ENCODE measurements around the gene KIF4B. TPM values are rescaled to one million over a fixed set of nuclear protein-coding genes. Genes with fewer than 3 reads are reported as not detected.

KIF4B gene
- total and polyA plus RNA-seq, 2 of the 8 experiments (the other 6 are each of a cell fraction or from before 2014, with no cell fraction given) = 0.02 to 0.15 TPM

GRCh38 chr5:154968953-154969352 is 44.6 kb upstream of the KIF4B start (continued):
- TF ChIP-seq CTCF (IDR thresholded peaks at IDR 0.05; ENCODE audit: control extremely low read depth in 1 of 3, insufficient read depth in 1 of 3, low read depth in 1 of 3, low read length in 3 of 3) = no peak
- no peak for TF ChIP-seq HDAC2 (IDR thresholded peaks at IDR 0.05; ENCODE audit: borderline replicate concordance in 1 of 2, low read depth in 2 of 2, low read length in 2 of 2)

Data from H1 (cell line).